OCI-LY1 (cell line): ENCODE data around the gene BRD1.

Experiments used
- H2AFZ ChIP-seq: fragments of 200-600 bp; sonication (generic), shearing (Covaris generic); 2 replicates; pipeline ENCODE4 v1.6.0; 2014; ENCODE audit warnings: antibody characterized with exemption, mild to moderate bottlenecking, low read length
- H3F3A ChIP-seq: fragments of 200-600 bp; sonication (generic), shearing (Covaris generic); 2 replicates; pipeline ENCODE4 v1.6.0; 2014; ENCODE audit warnings: mild to moderate bottlenecking, antibody characterized with exemption, low read length, moderate library complexity; ENCODE audit not compliant: insufficient read depth
- H3K27ac ChIP-seq: fragments of 200-600 bp; sonication (generic); 2 replicates; pipeline ENCODE4 v1.5.1; 2014; ENCODE audit warnings: low read length, mixed run types, mild to moderate bottlenecking, low read depth; ENCODE audit not compliant: poor library complexity, severe bottlenecking
- H3K27me3 ChIP-seq: fragments of 200-600 bp; sonication (generic); 2 replicates; pipeline ENCODE4 v1.6.0; 2014; ENCODE audit warnings: antibody characterized with exemption, mild to moderate bottlenecking, low read length, moderate library complexity; ENCODE audit not compliant: insufficient read depth
- H3K36me3 ChIP-seq: fragments of 200-600 bp; sonication (generic); 2 replicates; pipeline ENCODE4 v1.6.1; 2014; ENCODE audit warnings: mild to moderate bottlenecking, antibody characterized with exemption, low read length, moderate library complexity, mixed read lengths; ENCODE audit not compliant: insufficient read depth
- H3K4me1 ChIP-seq: fragments of 200-600 bp; sonication (generic); 2 replicates; pipeline ENCODE4 v1.5.1; 2014; ENCODE audit warnings: mild to moderate bottlenecking, low read length, moderate library complexity; ENCODE audit not compliant: insufficient read depth, severe bottlenecking
- H3K4me2 ChIP-seq: fragments of 200-600 bp; sonication (generic), shearing (Covaris generic); 2 replicates; pipeline ENCODE4 v1.6.1; 2014; ENCODE audit warnings: low read length
- H3K4me3 ChIP-seq: fragments of 200-600 bp; sonication (generic); 2 replicates; pipeline ENCODE4 v1.5.1; 2014; ENCODE audit warnings: low read length, low read depth, mild to moderate bottlenecking, mixed read lengths; ENCODE audit not compliant: poor library complexity, severe bottlenecking
- H3K79me2 ChIP-seq: fragments of 200-600 bp; shearing (Covaris generic); 2 replicates; pipeline ENCODE4 v1.6.1; 2016; ENCODE audit warnings: mixed run types, low read length, mixed read lengths; ENCODE audit not compliant: insufficient read depth
- H3K9ac ChIP-seq: fragments of 200-600 bp; sonication (generic), shearing (Covaris generic); 2 replicates; pipeline ENCODE4 v1.6.1; 2014; ENCODE audit warnings: mild to moderate bottlenecking, low read length, mixed read lengths
- H3K9me2 ChIP-seq: fragments of 200-600 bp; sonication (generic), shearing (Covaris generic); 2 replicates; pipeline ENCODE4 v1.6.1; 2014; ENCODE audit warnings: low read depth, mild to moderate bottlenecking, low read length, mixed read lengths
- H3K9me3 ChIP-seq: fragments of 200-600 bp; shearing (Covaris generic); 2 replicates; pipeline ENCODE4 v1.6.1; 2014; ENCODE audit warnings: low read length, mixed read lengths
- H4K20me1 ChIP-seq: fragments of 200-600 bp; sonication (generic), shearing (Covaris generic); 2 replicates; pipeline ENCODE4 v1.6.0; 2016; ENCODE audit warnings: mild to moderate bottlenecking, low read length; ENCODE audit not compliant: insufficient read depth
- EZH2 ChIP-seq: fragments of 200-600 bp; sonication (generic), shearing (Covaris generic); IDR thresholded peaks from 2 replicates; pipeline ENCODE4 v1.8.0; 2017; ENCODE audit warnings: borderline replicate concordance, mixed run types, mild to moderate bottlenecking, antibody characterized with exemption, low read length, moderate library complexity, mixed read lengths
- TF ChIP-seq, protein P1 (sequence below): fragments of 200-600 bp; sonication (generic), shearing (Covaris generic); IDR thresholded peaks from 2 replicates; pipeline ENCODE4 v1.5.1; 2017; ENCODE audit warnings: mild to moderate bottlenecking, antibody characterized with exemption, low read length, moderate library complexity, mixed read lengths

Gene BRD1

DNA sequence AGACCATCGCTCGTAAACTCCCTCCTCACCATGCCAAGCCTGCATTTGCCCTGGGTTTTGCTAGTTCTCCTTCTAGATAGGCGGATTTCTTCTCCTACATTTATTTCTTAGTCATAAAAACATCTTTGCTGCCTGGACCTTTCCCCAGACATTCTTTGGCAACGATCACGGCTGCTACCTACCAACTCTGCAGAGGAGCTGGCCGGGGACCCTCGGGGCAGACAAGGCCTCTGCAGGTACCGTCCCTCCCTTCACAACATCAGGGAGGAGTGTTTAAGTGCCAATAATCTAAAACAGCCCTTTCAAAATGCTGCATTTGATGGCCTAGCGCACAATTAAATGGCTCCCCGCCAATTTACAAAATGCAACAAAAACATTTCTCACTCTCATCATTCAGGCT is 34.4 kb downstream of the BRD1 start:
- no peaks in the 10 kb centered on the region; the same call in 1 of the 2 replicates for H4K20me1 ChIP-seq
- H3K4me3 ChIP-seq: no peak overlapping the region
- H3F3A ChIP-seq: no peaks in the 10 kb centered on the region
- H3K27ac ChIP-seq: no peak overlapping the region
- peaks cover 96% of the 10 kb centered on the region for H3K36me3 ChIP-seq
- no peaks in the 10 kb centered on the region for H3K9me3 ChIP-seq
- H3K79me2 ChIP-seq: 0 out of 2 replicates have a peak, but pooled peaks cover 4% of the 10 kb centered on the region
- H3K9me2 ChIP-seq: no peaks in the 10 kb centered on the region
- TF ChIP-seq EZH2: no peak
- TF ChIP-seq, protein P1, sequence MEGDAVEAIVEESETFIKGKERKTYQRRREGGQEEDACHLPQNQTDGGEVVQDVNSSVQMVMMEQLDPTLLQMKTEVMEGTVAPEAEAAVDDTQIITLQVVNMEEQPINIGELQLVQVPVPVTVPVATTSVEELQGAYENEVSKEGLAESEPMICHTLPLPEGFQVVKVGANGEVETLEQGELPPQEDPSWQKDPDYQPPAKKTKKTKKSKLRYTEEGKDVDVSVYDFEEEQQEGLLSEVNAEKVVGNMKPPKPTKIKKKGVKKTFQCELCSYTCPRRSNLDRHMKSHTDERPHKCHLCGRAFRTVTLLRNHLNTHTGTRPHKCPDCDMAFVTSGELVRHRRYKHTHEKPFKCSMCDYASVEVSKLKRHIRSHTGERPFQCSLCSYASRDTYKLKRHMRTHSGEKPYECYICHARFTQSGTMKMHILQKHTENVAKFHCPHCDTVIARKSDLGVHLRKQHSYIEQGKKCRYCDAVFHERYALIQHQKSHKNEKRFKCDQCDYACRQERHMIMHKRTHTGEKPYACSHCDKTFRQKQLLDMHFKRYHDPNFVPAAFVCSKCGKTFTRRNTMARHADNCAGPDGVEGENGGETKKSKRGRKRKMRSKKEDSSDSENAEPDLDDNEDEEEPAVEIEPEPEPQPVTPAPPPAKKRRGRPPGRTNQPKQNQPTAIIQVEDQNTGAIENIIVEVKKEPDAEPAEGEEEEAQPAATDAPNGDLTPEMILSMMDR: no peak
- no peak overlapping the region for H3K9ac ChIP-seq
- H2AFZ ChIP-seq: no peak overlapping the region
- peaks cover 11% of the 10 kb centered on the region for H3K4me1 ChIP-seq
- no peak overlapping the region for H3K4me2 ChIP-seq
- no peaks in the 10 kb centered on the region for H3K27me3 ChIP-seq

DNA sequence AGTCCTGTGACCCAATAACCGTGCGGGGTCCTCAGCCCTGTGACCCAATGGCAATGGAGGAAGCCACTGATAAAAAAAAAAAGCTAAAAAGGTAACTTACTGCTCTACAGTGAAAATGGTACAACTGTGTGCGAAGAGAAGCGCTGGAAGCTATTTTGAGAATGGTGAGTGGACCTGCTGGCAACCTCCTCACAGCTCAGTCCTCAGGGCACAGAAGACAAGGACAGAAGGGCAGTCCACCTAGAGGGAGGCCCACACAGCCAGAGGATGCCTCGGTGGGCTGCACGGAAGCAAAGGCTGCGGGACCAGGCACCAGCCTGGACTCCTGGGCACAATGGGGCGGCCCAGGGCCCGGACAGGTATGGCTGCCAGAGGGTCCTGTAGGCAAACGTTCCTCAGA is 35.6 kb downstream of the BRD1 start:
- 0 out of 2 replicates have a peak, but pooled peaks cover 4% of the 10 kb centered on the region for H3K79me2 ChIP-seq
- no peaks in the 10 kb centered on the region; the same call in 1 of the 2 replicates for H4K20me1 ChIP-seq
- H3K9me3 ChIP-seq: no peaks in the 10 kb centered on the region
- no peak overlapping the region for H3K9ac ChIP-seq
- no peaks in the 10 kb centered on the region for H3K9me2 ChIP-seq
- TF ChIP-seq EZH2: no peak
- TF ChIP-seq, protein P1: no peak
- no peak overlapping the region for H3K27ac ChIP-seq
- H3F3A ChIP-seq: no peaks in the 10 kb centered on the region
- H3K4me2 ChIP-seq: no peak overlapping the region
- H3K27me3 ChIP-seq: no peaks in the 10 kb centered on the region
- H3K4me1 ChIP-seq: peaks cover 11% of the 10 kb centered on the region
- H3K4me3 ChIP-seq: no peak overlapping the region
- peaks cover 96% of the 10 kb centered on the region for H3K36me3 ChIP-seq
- no peak overlapping the region for H2AFZ ChIP-seq

DNA sequence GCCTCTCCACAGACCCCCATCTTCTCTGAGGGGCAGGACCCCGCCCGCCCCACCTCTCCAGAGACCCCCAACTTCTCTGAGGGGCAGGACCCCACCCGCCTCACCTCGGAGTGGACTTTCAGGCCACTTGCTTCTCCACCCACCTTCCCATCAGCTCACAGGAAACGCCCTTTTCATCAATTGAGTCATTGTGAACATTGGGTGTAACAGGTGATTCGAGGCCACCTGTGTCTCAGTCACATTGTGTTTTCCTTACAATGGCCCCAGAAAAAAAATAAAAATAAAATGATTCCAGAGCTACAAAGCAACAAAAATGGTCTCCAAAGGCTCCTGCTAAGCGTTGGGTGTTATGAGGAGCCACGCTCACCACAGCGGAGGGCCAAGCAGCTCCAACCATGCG is 36.0 kb downstream of the BRD1 start:
- Histone ChIP-seq H3K9me3 (no peaks in the 10 kb centered on the region), H3K27me3 (no peaks in the 10 kb centered on the region), H3K4me2 (no peak overlapping the region), H3K27ac (no peak overlapping the region), H3K9me2 (no peaks in the 10 kb centered on the region), H3K79me2 (0 out of 2 replicates have a peak, but pooled peaks cover 4% of the 10 kb centered on the region), H3K9ac (no peak overlapping the region), H3F3A (no peaks in the 10 kb centered on the region), H2AFZ (no peak overlapping the region), H3K4me3 (no peak overlapping the region), H3K4me1 (peaks cover 11% of the 10 kb centered on the region), H4K20me1 (no peaks in the 10 kb centered on the region; the same call in 1 of the 2 replicates), H3K36me3 (peaks cover 96% of the 10 kb centered on the region)
- TF ChIP-seq EZH2: no peak
- TF ChIP-seq, protein P1: no peak
